Measurements from ENCODE around the gene IMPA2.

GRCh38 chr18:12028674-12029073, 47.4 kb downstream of the IMPA2 start:
- TF ChIP-seq CTCF (IDR thresholded peaks at IDR 0.05) (no peak), POLR2A (IDR thresholded peaks at IDR 0.05) (no peak)
